Nephron progenitor cell (in vitro differentiated cells): Measurements from ENCODE around the gene GNA12.

Source experiments
- DNase-seq: peaks from one replicate; pipeline ENCODE4 v3.0.0; 2021
- H3K27ac Mint-ChIP-seq: 2 replicates; pipeline ENCODE4 v1.8.0; 2021; ENCODE audit warnings: mild to moderate bottlenecking, moderate library complexity, mixed read lengths
- H3K27me3 Mint-ChIP-seq: 2 replicates; pipeline ENCODE4 v1.8.0; 2021; ENCODE audit warnings: mild to moderate bottlenecking, low read depth, mixed read lengths; ENCODE audit not compliant: poor library complexity
- H3K36me3 Mint-ChIP-seq: 2 replicates; pipeline ENCODE4 v1.8.0; 2021; ENCODE audit warnings: low read depth, mixed read lengths
- H3K4me1 Mint-ChIP-seq: 2 replicates; pipeline ENCODE4 v1.8.0; 2021; ENCODE audit warnings: mixed read lengths
- H3K4me3 Mint-ChIP-seq: 2 replicates; pipeline ENCODE4 v1.8.0; 2021; ENCODE audit warnings: mild to moderate bottlenecking, moderate library complexity, mixed read lengths
- H3K9me3 Mint-ChIP-seq: 2 replicates; pipeline ENCODE4 v1.8.0; 2021; ENCODE audit warnings: mild to moderate bottlenecking, moderate library complexity, mixed read lengths
- CTCF ChIP-seq: fragments of 200-600 bp; sonication (generic); IDR thresholded peaks from 2 replicates; pipeline ENCODE4 v1.5.0; 2021; ENCODE audit warnings: antibody characterized with exemption

GNA12 gene

GRCh38 chr7:2844153-2845033, at the start of gene GNA12:
Gene GNA12 (minus strand): TSS chr7:2844308. CDS start chr7:2844161, 147 bp downstream.
- Mint-ChIP-seq H3K9me3 (peaks cover 9% of the 10 kb centered on the region), H3K27me3 (peaks cover 7% of the 10 kb centered on the region), H3K27ac (no peak within 1 kb of the TSS), H3K4me3 (peak within 1 kb of the TSS; percentile 83), H3K36me3 (peaks cover 31% of the 10 kb centered on the region), H3K4me1 (peaks cover 26% of the 10 kb centered on the region)
- DNase-seq, result peak; percentile 98
- TF ChIP-seq CTCF, result no peak

- Mint-ChIP-seq H3K27ac (no peak overlapping the region), H3K4me3 (no peak overlapping the region), H3K4me1 (peaks cover 13% of the 10 kb centered on the region), H3K27me3 (peaks cover 15% of the 10 kb centered on the region), H3K36me3 (no peaks in the 10 kb centered on the region), H3K9me3 (peaks cover 5% of the 10 kb centered on the region)
- TF ChIP-seq CTCF, result no peak
- no peak for DNase-seq
Measured at GRCh38 chr7:2893411-2893861, 49.3 kb upstream of the GNA12 start.

- peaks cover 13% of the 10 kb centered on the region for H3K4me1 Mint-ChIP-seq
- H3K9me3 Mint-ChIP-seq, result peaks cover 4% of the 10 kb centered on the region
- no peak overlapping the region for H3K4me3 Mint-ChIP-seq
- H3K27me3 Mint-ChIP-seq, result peaks cover 15% of the 10 kb centered on the region
- no peak for DNase-seq
- no peak overlapping the region for H3K27ac Mint-ChIP-seq
- TF ChIP-seq CTCF, result no peak
- no peaks in the 10 kb centered on the region for H3K36me3 Mint-ChIP-seq
Measured at GRCh38 chr7:2892549-2892948, 48.4 kb upstream of the GNA12 start.

GRCh38 chr7:2887816-2888215, 43.7 kb upstream of the GNA12 start:
- no peak for DNase-seq
- H3K9me3 Mint-ChIP-seq, result no peaks in the 10 kb centered on the region
- no peak for TF ChIP-seq CTCF
- H3K27me3 Mint-ChIP-seq, result peaks cover 10% of the 10 kb centered on the region
- H3K4me1 Mint-ChIP-seq, result peaks cover 33% of the 10 kb centered on the region
- no peak overlapping the region for H3K4me3 Mint-ChIP-seq
- H3K36me3 Mint-ChIP-seq, result no peaks in the 10 kb centered on the region
- H3K27ac Mint-ChIP-seq, result no peak overlapping the region

GRCh38 chr7:2886900-2887299, 42.8 kb upstream of the GNA12 start:
- Mint-ChIP-seq H3K4me1 (peaks cover 37% of the 10 kb centered on the region), H3K27ac (no peak overlapping the region), H3K27me3 (peaks cover 10% of the 10 kb centered on the region), H3K4me3 (no peak overlapping the region), H3K9me3 (no peaks in the 10 kb centered on the region), H3K36me3 (no peaks in the 10 kb centered on the region)
- peak; percentile 54 for TF ChIP-seq CTCF
- peak; percentile 54 for DNase-seq

GRCh38 chr7:2886391-2886790, 42.3 kb upstream of the GNA12 start:
- no peaks in the 10 kb centered on the region for H3K9me3 Mint-ChIP-seq
- H3K27ac Mint-ChIP-seq, result no peak overlapping the region
- peak; percentile 37 for DNase-seq
- H3K4me3 Mint-ChIP-seq, result no peak overlapping the region
- H3K36me3 Mint-ChIP-seq, result no peaks in the 10 kb centered on the region
- H3K27me3 Mint-ChIP-seq, result peaks cover 10% of the 10 kb centered on the region
- H3K4me1 Mint-ChIP-seq, result peaks cover 42% of the 10 kb centered on the region
- TF ChIP-seq CTCF, result no peak
